DMS 273 (cell line): ENCODE results near the gene TNIP2.
"Not testable (repeated sequence)": the region's sequence is repeated elsewhere in the genome, so short reads cannot be mapped to it uniquely, and the experiment has no call there.

Source experiments
- DNase-seq: peaks from one replicate; lab custom pipeline; 2025; ENCODE audit not compliant: unreplicated experiment; lab: John Stamatoyannopoulos, UW

TNIP2 gene

GRCh38 chr4:2771264-2771663 is 15.1 kb upstream of the TNIP2 start:
- DNase-seq: no peak

- DNase-seq: no peak
Measured at GRCh38 chr4:2768921-2769336, 12.8 kb upstream of the TNIP2 start.

- no peak for DNase-seq
Measured at GRCh38 chr4:2768124-2768523, 12.0 kb upstream of the TNIP2 start.

- no peak for DNase-seq
Measured at GRCh38 chr4:2767705-2768074, 11.6 kb upstream of the TNIP2 start.

- no peak for DNase-seq
Measured at GRCh38 chr4:2767046-2767704, 11.0 kb upstream of the TNIP2 start.

- DNase-seq: no peak
Measured at GRCh38 chr4:2765832-2766526, 9.8 kb upstream of the TNIP2 start.

GRCh38 chr4:2763511-2763967 is 7.4 kb upstream of the TNIP2 start:
- no peak for DNase-seq

GRCh38 chr4:2762486-2763370 is 6.6 kb upstream of the TNIP2 start:
- DNase-seq: not testable (repeated sequence)

GRCh38 chr4:2762048-2762447 is 5.9 kb upstream of the TNIP2 start:
- no peak for DNase-seq

- no peak for DNase-seq
Measured at GRCh38 chr4:2761035-2761923, 5.1 kb upstream of the TNIP2 start.

GRCh38 chr4:2757426-2757825 is 1.3 kb upstream of the TNIP2 start:
- no peak for DNase-seq

- no peak for DNase-seq
Measured at GRCh38 chr4:2756691-2757350, 685 bp upstream of the TNIP2 start.

GRCh38 chr4:2754848-2755819 is 1.0 kb downstream of the TNIP2 start:
- no peak for DNase-seq

GRCh38 chr4:2753436-2753835 is 2.7 kb downstream of the TNIP2 start:
- DNase-seq: no peak

GRCh38 chr4:2750719-2751605 is 5.2 kb downstream of the TNIP2 start:
- DNase-seq: no peak

- no peak for DNase-seq
Measured at GRCh38 chr4:2746891-2747695, 9.0 kb downstream of the TNIP2 start.
